IMR-90 (cell line): ENCODE measurements around the gene RNH1. TPM values are rescaled to one million over a fixed set of nuclear protein-coding genes. Genes with fewer than 3 reads are reported as not detected.

Experiments used
- ATAC-seq: fragments of 200-7000 bp; cut with Tn5 transposase; 2 replicates; pipeline ENCODE4 v1.9.1; 2020; ENCODE audit warnings: low read depth, mild to moderate bottlenecking, moderate library complexity
- BruUV-seq: library from RNA; stranded (reverse); fragments of 400-500 nt; replicated peaks from 2 replicates; lab custom pipeline; 2021; lab: Mats Ljungman, UMichigan
- CTCF ChIA-PET: fragments of 300-600 bp; formaldehyde crosslinking; extraction: SDS; loops from one replicate; lab custom pipeline; 2021; ENCODE audit warnings: antibody characterized with exemption; lab: Yijun Ruan, JAX
- POLR2A ChIA-PET: fragments of 300-600 bp; sonication (Branson Sonifier 250); formaldehyde crosslinking; loops from one replicate; lab custom pipeline; 2022; ENCODE audit warnings: antibody characterized with exemption; ENCODE audit not compliant: unreplicated experiment; lab: Charles Lee
- DNase-seq: peaks from one replicate; pipeline ENCODE4 v3.0.0; 2013
- H2AFZ ChIP-seq: replicated peaks from 2 replicates; pipeline ENCODE3; 2013; ENCODE audit warnings: low read length, mild to moderate bottlenecking; ENCODE audit not compliant: poor library complexity
- H2AK5ac ChIP-seq: 2 replicates; pipeline ENCODE4 v1.6.1; 2013; ENCODE audit warnings: low read depth, low read length, inconsistent platforms
- H2AK9ac ChIP-seq: replicated peaks from 2 replicates; pipeline ENCODE3; 2013; ENCODE audit warnings: mild to moderate bottlenecking, low read depth, low read length, moderate library complexity; ENCODE audit not compliant: poor library complexity
- H2BK120ac ChIP-seq: 2 replicates; pipeline ENCODE4 v1.6.1; 2013; ENCODE audit warnings: low read depth, low read length, inconsistent platforms
- H2BK15ac ChIP-seq: 3 replicates; pipeline ENCODE4 v1.6.1; 2013; ENCODE audit warnings: low read depth, low read length, inconsistent platforms
- H2BK20ac ChIP-seq: 2 replicates; pipeline ENCODE4 v1.6.1; 2013; ENCODE audit warnings: low read depth, mild to moderate bottlenecking, inconsistent platforms, low read length, moderate library complexity
- H2BK5ac ChIP-seq: 2 replicates; pipeline ENCODE4 v1.6.1; 2013; ENCODE audit warnings: mild to moderate bottlenecking, low read depth, low read length, inconsistent platforms; ENCODE audit not compliant: poor library complexity, severe bottlenecking
- H3K14ac ChIP-seq: replicated peaks from 2 replicates; pipeline ENCODE4 v1.6.1; 2013; ENCODE audit warnings: low read depth, low read length, inconsistent platforms
- H3K18ac ChIP-seq: 2 replicates; pipeline ENCODE4 v1.6.1; 2013; ENCODE audit warnings: low read depth, low read length, control low read depth
- H3K23ac ChIP-seq: 2 replicates; pipeline ENCODE4 v1.6.1; 2013; ENCODE audit warnings: low read depth, low read length, inconsistent platforms
- H3K27ac ChIP-seq: 2 replicates; pipeline ENCODE4 v1.5.1; 2013; ENCODE audit warnings: mild to moderate bottlenecking, control low read depth, low read length; ENCODE audit not compliant: insufficient read depth
- H3K27me3 ChIP-seq: 2 replicates; pipeline ENCODE4 v1.6.1; 2013; ENCODE audit warnings: low read length; ENCODE audit not compliant: control insufficient read depth, insufficient read depth
- H3K36me3 ChIP-seq: 2 replicates; pipeline ENCODE4 v1.6.1; 2013; ENCODE audit warnings: low read length, mixed read lengths; ENCODE audit not compliant: control insufficient read depth, insufficient read depth
- H3K4ac ChIP-seq: 2 replicates; pipeline ENCODE4 v1.6.1; 2013; ENCODE audit warnings: low read depth, low read length, inconsistent platforms
- H3K4me1 ChIP-seq: 2 replicates; pipeline ENCODE4 v1.6.1; 2013; ENCODE audit warnings: low read length, mixed read lengths; ENCODE audit not compliant: control insufficient read depth, insufficient read depth
- H3K4me2 ChIP-seq: 2 replicates; pipeline ENCODE4 v1.6.1; 2013; ENCODE audit warnings: low read depth, mild to moderate bottlenecking, control low read depth, low read length, moderate library complexity
- H3K4me3 ChIP-seq: 2 replicates; pipeline ENCODE4 v1.5.1; 2013; ENCODE audit warnings: low read depth, mild to moderate bottlenecking, control low read depth, low read length, moderate library complexity; ENCODE audit not compliant: insufficient read depth
- H3K56ac ChIP-seq: 2 replicates; pipeline ENCODE4 v1.6.1; 2013; ENCODE audit warnings: low read length, inconsistent platforms; ENCODE audit not compliant: insufficient read depth; ENCODE audit errors: extremely low read depth
- H3K79me1 ChIP-seq, 2 experiments: 2 replicates each; pipeline ENCODE4 v1.6.1; 2013; ENCODE audit warnings: low read length in 2 of 2, inconsistent platforms in 1 of 2, low read depth in 1 of 2
- H3K9ac ChIP-seq: 2 replicates; pipeline ENCODE4 v1.6.1; 2013; ENCODE audit warnings: low read depth, low read length, control low read depth
- H3K9me1 ChIP-seq: 2 replicates; pipeline ENCODE4 v1.6.1; 2013; ENCODE audit warnings: low read length, inconsistent platforms; ENCODE audit not compliant: insufficient read depth
- H3K9me3 ChIP-seq: 2 replicates; pipeline ENCODE4 v1.6.1; 2013; ENCODE audit warnings: low read length; ENCODE audit not compliant: control insufficient read depth, insufficient read depth
- H4K20me1 ChIP-seq: 2 replicates; pipeline ENCODE4 v1.6.1; 2013; ENCODE audit warnings: low read length, inconsistent platforms; ENCODE audit not compliant: insufficient read depth
- H4K5ac ChIP-seq: 2 replicates; pipeline ENCODE4 v1.6.1; 2013; ENCODE audit warnings: mild to moderate bottlenecking, low read depth, low read length, control low read depth
- H4K8ac ChIP-seq, 2 experiments: 2 replicates each; pipeline ENCODE4 v1.6.1; 2013; ENCODE audit warnings: low read depth in 2 of 2, low read length in 2 of 2, control low read depth in 1 of 2, inconsistent platforms in 1 of 2
- H4K91ac ChIP-seq: 2 replicates; pipeline ENCODE4 v1.6.1; 2013; ENCODE audit warnings: low read depth, low read length, inconsistent platforms; ENCODE audit not compliant: insufficient read depth
- BHLHE40 ChIP-seq: fragments of 150-350 bp; IDR thresholded peaks from 2 replicates; pipeline ENCODE4 v1.6.1; 2016; ENCODE audit warnings: mild to moderate bottlenecking, low read depth, low read length
- CEBPB ChIP-seq: IDR thresholded peaks from 2 replicates; pipeline ENCODE4 v1.6.1; 2012; ENCODE audit warnings: low read depth, low read length, improper control_type of control experiment
- FOS ChIP-seq: fragments of 150-350 bp; IDR thresholded peaks from 2 replicates; pipeline ENCODE4 v1.6.1; 2016; ENCODE audit warnings: low read depth, low read length
- MAFK ChIP-seq: IDR thresholded peaks from 2 replicates; pipeline ENCODE4 v1.6.1; 2012; ENCODE audit warnings: low read depth, low read length, improper control_type of control experiment
- MAZ ChIP-seq: IDR thresholded peaks from 2 replicates; pipeline ENCODE4 v1.6.1; 2012; ENCODE audit warnings: low read depth, mild to moderate bottlenecking, low read length, improper control_type of control experiment, moderate library complexity, borderline replicate concordance
- MXI1 ChIP-seq: IDR thresholded peaks from 2 replicates; pipeline ENCODE4 v1.6.1; 2012; ENCODE audit warnings: low read depth, mild to moderate bottlenecking, low read length, moderate library complexity, borderline replicate concordance
- POLR2A ChIP-seq: IDR thresholded peaks from 2 replicates; pipeline ENCODE4 v1.6.1; 2012; ENCODE audit warnings: mild to moderate bottlenecking, low read depth, low read length
- RAD21 ChIP-seq: IDR thresholded peaks from 2 replicates; pipeline ENCODE4 v1.6.1; 2012; ENCODE audit warnings: low read length, improper control_type of control experiment
- RCOR1 ChIP-seq: IDR thresholded peaks from 2 replicates; pipeline ENCODE4 v1.6.1; 2012; ENCODE audit warnings: mild to moderate bottlenecking, low read length, improper control_type of control experiment; ENCODE audit not compliant: insufficient replicate concordance
- RFX5 ChIP-seq: IDR thresholded peaks from 2 replicates; pipeline ENCODE4 v1.8.0; 2012; ENCODE audit warnings: low read depth, mild to moderate bottlenecking, low read length, moderate library complexity
- SMC3 ChIP-seq: fragments of 150-350 bp; IDR thresholded peaks from 2 replicates; pipeline ENCODE4 v1.6.1; 2016; ENCODE audit warnings: low read depth, mild to moderate bottlenecking, antibody characterized with exemption, low read length, moderate library complexity
- WGBS, 2 experiments: methylation state at CpG; one replicate each; pipeline versions ENCODE4 v1.1.5 to v1.1.7; 2013; ENCODE audit warnings: missing lambda C conversion rate in 2 of 2; ENCODE audit not compliant: insufficient read length in 1 of 2; ENCODE audit errors: extremely low coverage in 2 of 2; 5-methylcytosine and 5-hydroxymethylcytosine counted together
- dilution Hi-C: fragments of 300-500 bp; cut with HindIII; formaldehyde crosslinking; loops from one replicate; pipeline ENCODE4 v1.14.3; 2018; ENCODE audit warnings: low sequenced_read_pairs; ENCODE audit not compliant: unreplicated experiment
- in situ Hi-C: fragments of 300-500 bp; cut with MboI; formaldehyde crosslinking; loops from 3 replicates; pipeline ENCODE4 v1.14.3; 2019; ENCODE audit warnings: low sequenced_read_pairs, inconsistent platforms, mixed read lengths
- intact Hi-C: fragments of 100-400 bp; cut with micrococcal nuclease; formaldehyde crosslinking; loops from 2 replicates; pipeline ENCODE4 v1.10.0; 2022
- polyA plus RNA-seq, 3 experiments: library from polyadenylated mRNA; depleted of rRNA; stranded (reverse); fragments of >200 nt; gene quantifications; 2 replicates each; pipeline ENCODE4 v1.2.3, GENCODE V29; 2012; ENCODE audit warnings: low replicate concordance in 1 of 3
- total RNA-seq: library from RNA; depleted of rRNA; stranded (reverse); fragments of >200 nt; gene quantifications from 2 replicates; pipeline ENCODE4 v1.2.3, GENCODE V29; 2012
- TF ChIP-seq, protein P1 (sequence below): conservative IDR thresholded peaks from 2 replicates; pipeline ENCODE4 v1.5.1; 2012; ENCODE audit warnings: mild to moderate bottlenecking, low read depth, low read length, improper control_type of control experiment

RNH1 gene
- total and polyA plus RNA-seq, 2 of the 4 experiments (the other 2 are of a cell fraction), result 138 to 247 TPM

DNA sequence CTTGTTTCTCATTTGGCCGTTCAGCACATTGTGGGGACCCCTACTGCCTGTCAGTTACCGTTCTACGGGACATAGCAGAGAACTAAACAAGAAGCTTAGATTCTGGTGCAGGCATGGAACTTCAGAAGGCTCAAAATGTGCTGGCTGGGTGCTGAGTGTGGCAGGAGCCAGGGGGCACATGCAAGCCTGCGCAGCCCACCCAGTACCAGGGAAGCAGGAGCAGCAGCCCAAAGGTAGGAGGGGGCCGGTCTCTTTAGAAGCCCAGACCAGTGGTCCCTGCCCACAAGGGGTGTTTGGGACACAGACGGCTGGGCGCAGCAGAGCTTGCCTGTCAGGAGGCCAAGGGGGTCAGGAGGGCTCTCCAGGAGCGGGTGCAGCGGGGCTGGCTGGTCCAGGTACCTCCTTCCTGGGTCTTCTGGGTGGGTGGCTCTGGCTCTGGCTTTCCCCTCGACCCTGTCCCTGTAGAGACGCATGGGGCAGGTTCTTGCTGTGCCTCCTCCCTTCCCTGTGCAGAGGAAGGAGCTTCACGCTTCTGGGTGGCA, 54.8 kb downstream of the RNH1 start:
- Histone ChIP-seq H2AK5ac (no peak overlapping the region), H3K9ac (no peak overlapping the region), H4K5ac (no peak overlapping the region), H3K4me3 (no peak overlapping the region), H3K27me3 (no peaks in the 10 kb centered on the region), H2BK120ac (no peak overlapping the region), H2BK5ac (no peak overlapping the region), H3K56ac (no peak overlapping the region), H2BK15ac (no peak overlapping the region), H4K8ac (no peak overlapping the region), H3K23ac (no peak overlapping the region), H4K91ac (no peak overlapping the region), H3K9me3 (no peaks in the 10 kb centered on the region), H4K20me1 (peaks cover 25% of the 10 kb centered on the region), H3K9me1 (no peaks in the 10 kb centered on the region), H3K4me2 (no peak overlapping the region), H3K4ac (no peak overlapping the region), H2AK9ac (peak overlapping the region; percentile 25), H3K14ac (no peak overlapping the region), H2BK20ac (no peak overlapping the region), H2AFZ (no peak overlapping the region), H3K36me3 (peaks cover 22% of the 10 kb centered on the region), H3K79me1 (peaks cover 12 to 68% of the 10 kb centered on the region in 2 experiments), H3K18ac (no peak overlapping the region), H3K27ac (no peak overlapping the region), H3K4me1 (peaks cover 6% of the 10 kb centered on the region)
- BruUV-seq, result no TSS peak
- WGBS, 2 experiments, result 100% methylated on average over 3 of the region's 12 CpGs; no CpG with 5 or more reads in 1 of the 2 experiments
- no peak for TF ChIP-seq BHLHE40
- no peak for TF ChIP-seq MAZ
- TF ChIP-seq CEBPB, result no peak
- TF ChIP-seq POLR2A, result no peak
- TF ChIP-seq FOS, result no peak
- no peak for TF ChIP-seq MAFK
- no peak for TF ChIP-seq RFX5
- no peak for TF ChIP-seq RAD21
- TF ChIP-seq MXI1, result no peak
- no peak for TF ChIP-seq SMC3
- TF ChIP-seq, protein P1, sequence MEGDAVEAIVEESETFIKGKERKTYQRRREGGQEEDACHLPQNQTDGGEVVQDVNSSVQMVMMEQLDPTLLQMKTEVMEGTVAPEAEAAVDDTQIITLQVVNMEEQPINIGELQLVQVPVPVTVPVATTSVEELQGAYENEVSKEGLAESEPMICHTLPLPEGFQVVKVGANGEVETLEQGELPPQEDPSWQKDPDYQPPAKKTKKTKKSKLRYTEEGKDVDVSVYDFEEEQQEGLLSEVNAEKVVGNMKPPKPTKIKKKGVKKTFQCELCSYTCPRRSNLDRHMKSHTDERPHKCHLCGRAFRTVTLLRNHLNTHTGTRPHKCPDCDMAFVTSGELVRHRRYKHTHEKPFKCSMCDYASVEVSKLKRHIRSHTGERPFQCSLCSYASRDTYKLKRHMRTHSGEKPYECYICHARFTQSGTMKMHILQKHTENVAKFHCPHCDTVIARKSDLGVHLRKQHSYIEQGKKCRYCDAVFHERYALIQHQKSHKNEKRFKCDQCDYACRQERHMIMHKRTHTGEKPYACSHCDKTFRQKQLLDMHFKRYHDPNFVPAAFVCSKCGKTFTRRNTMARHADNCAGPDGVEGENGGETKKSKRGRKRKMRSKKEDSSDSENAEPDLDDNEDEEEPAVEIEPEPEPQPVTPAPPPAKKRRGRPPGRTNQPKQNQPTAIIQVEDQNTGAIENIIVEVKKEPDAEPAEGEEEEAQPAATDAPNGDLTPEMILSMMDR, result no peak
- TF ChIP-seq RCOR1, result no peak
- in situ Hi-C loops, result loop anchor here (10.0 kb wide), 1 partner anchor 147 kb away; the partner anchor contains the start of gene IFITM2
- no peak for DNase-seq
- intact Hi-C loops, result no loop called here
- POLR2A ChIA-PET, result no interaction called here
- dilution Hi-C loops, result no loop called here
- CTCF ChIA-PET, result no interaction called here
- no peak for ATAC-seq
